Endodermal cell (in vitro differentiated cells): ENCODE results near the gene SENP1. TPM values are rescaled to one million over a fixed set of nuclear protein-coding genes. Genes with fewer than 3 reads are reported as not detected.

Experiments used
- DNase-seq: peaks from one replicate; pipeline ENCODE4 v3.0.0-alpha.2; 2017
- H3K27ac ChIP-seq: 2 replicates; pipeline ENCODE4 v1.5.1; 2013; ENCODE audit warnings: mild to moderate bottlenecking, low read depth, low read length, moderate library complexity
- H3K27me3 ChIP-seq: 2 replicates; pipeline ENCODE4 v1.6.1; 2013; ENCODE audit warnings: mild to moderate bottlenecking, low read length, moderate library complexity; ENCODE audit not compliant: insufficient read depth, control insufficient read depth, poor library complexity, severe bottlenecking
- H3K36me3 ChIP-seq: 2 replicates; pipeline ENCODE4 v1.7.0; 2013; ENCODE audit warnings: mild to moderate bottlenecking, low read length, moderate library complexity; ENCODE audit not compliant: control insufficient read depth, insufficient read depth
- H3K4me1 ChIP-seq: one replicate; pipeline ENCODE4 v1.7.0; 2013; ENCODE audit warnings: low read length; ENCODE audit not compliant: control insufficient read depth, insufficient read depth
- H3K4me3 ChIP-seq: 2 replicates; pipeline ENCODE4 v1.5.1; 2013; ENCODE audit warnings: mild to moderate bottlenecking, low read length, moderate library complexity
- H3K9ac ChIP-seq: 2 replicates; pipeline ENCODE4 v1.6.1; 2013; ENCODE audit warnings: mild to moderate bottlenecking, low read length, moderate library complexity; ENCODE audit not compliant: poor library complexity, severe bottlenecking; ENCODE audit errors: extremely low read depth
- H3K9me3 ChIP-seq: 2 replicates; pipeline ENCODE4 v1.6.1; 2013; ENCODE audit warnings: mild to moderate bottlenecking, low read length, moderate library complexity; ENCODE audit not compliant: control insufficient read depth
- H3K27ac Mint-ChIP-seq: 2 replicates; pipeline ENCODE4 v1.8.0; 2020; ENCODE audit warnings: mixed read lengths
- H3K27me3 Mint-ChIP-seq: 2 replicates; pipeline ENCODE4 v1.8.0; 2021; ENCODE audit warnings: mild to moderate bottlenecking, mixed read lengths; ENCODE audit not compliant: insufficient read depth
- H3K36me3 Mint-ChIP-seq: 2 replicates; pipeline ENCODE4 v1.8.0; 2020; ENCODE audit warnings: low read depth, mixed read lengths
- H3K4me1 Mint-ChIP-seq: 2 replicates; pipeline ENCODE4 v1.8.0; 2020; ENCODE audit warnings: mixed read lengths
- H3K4me3 Mint-ChIP-seq: 2 replicates; pipeline ENCODE4 v1.8.0; 2020; ENCODE audit warnings: mild to moderate bottlenecking, moderate library complexity, mixed read lengths
- H3K9me3 Mint-ChIP-seq: 2 replicates; pipeline ENCODE4 v1.8.0; 2020; ENCODE audit warnings: mild to moderate bottlenecking, mixed read lengths
- WGBS, 2 experiments: methylation state at CpG; one replicate each; pipeline versions ENCODE4 v1.1.5 to v1.1.7; 2013; ENCODE audit warnings: missing lambda C conversion rate in 2 of 2, mixed read lengths in 1 of 2; ENCODE audit not compliant: insufficient coverage in 1 of 2, insufficient read length in 1 of 2; 5-methylcytosine and 5-hydroxymethylcytosine counted together
- total RNA-seq, 2 donors: library from RNA; stranded (reverse); fragmentation: NEBNext Ultra II Directional in 1 of 2; extraction: Animal tissue kit (Norgen Biotek cat#: 25700) in 1 of 2; gene quantifications; 2 replicates in 1 of 2; 3 replicates in 1 of 2; pipeline ENCODE4 v1.2.1, GENCODE V29; 2021
- TF ChIP-seq, protein P1 (sequence below): fragments of 200-600 bp; sonication (generic); conservative IDR thresholded peaks from 2 replicates; pipeline ENCODE4 v1.5.0; 2021; ENCODE audit warnings: antibody characterized with exemption, mild to moderate bottlenecking

The SENP1 gene
- total RNA-seq, 2 donors from 2014 or later: 30.6 to 39.6 TPM

DNA sequence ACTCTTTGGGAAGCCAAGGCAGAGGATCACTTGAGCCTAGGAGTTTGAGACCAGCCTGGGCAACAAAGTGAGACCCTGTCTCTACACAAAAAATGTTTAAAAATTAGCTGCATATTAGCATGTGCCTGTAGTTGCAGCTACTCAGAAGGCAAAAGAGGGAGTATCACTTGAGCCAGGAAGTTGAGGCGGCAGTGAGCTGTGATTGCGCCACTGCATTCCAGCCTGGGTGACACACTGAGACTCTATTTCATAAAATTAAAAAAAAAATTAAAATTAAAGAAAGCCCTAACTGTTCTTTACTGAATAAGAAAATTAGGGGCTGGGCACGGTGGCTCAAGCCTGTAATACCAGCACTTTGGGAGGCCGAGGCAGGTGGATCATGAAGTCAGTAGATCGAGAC, 27.0 kb downstream of the SENP1 start:
- Histone ChIP-seq H3K9ac (no peak overlapping the region), H3K9me3 (peaks cover 5% of the 10 kb centered on the region), H3K36me3 (peaks cover 41% of the 10 kb centered on the region), H3K4me1 (no peaks in the 10 kb centered on the region), H3K4me3 (no peak overlapping the region), H3K27ac (no peak overlapping the region), H3K27me3 (no peaks in the 10 kb centered on the region)
- Mint-ChIP-seq H3K4me3 (no peak overlapping the region), H3K27ac (no peak overlapping the region), H3K36me3 (peaks cover 48% of the 10 kb centered on the region), H3K4me1 (no peaks in the 10 kb centered on the region), H3K9me3 (peaks cover 5% of the 10 kb centered on the region), H3K27me3 (no peaks in the 10 kb centered on the region)
- WGBS, 2 experiments: 94 to 96% methylated on average over 3 to 5 of the region's 5 CpGs
- TF ChIP-seq, protein P1, sequence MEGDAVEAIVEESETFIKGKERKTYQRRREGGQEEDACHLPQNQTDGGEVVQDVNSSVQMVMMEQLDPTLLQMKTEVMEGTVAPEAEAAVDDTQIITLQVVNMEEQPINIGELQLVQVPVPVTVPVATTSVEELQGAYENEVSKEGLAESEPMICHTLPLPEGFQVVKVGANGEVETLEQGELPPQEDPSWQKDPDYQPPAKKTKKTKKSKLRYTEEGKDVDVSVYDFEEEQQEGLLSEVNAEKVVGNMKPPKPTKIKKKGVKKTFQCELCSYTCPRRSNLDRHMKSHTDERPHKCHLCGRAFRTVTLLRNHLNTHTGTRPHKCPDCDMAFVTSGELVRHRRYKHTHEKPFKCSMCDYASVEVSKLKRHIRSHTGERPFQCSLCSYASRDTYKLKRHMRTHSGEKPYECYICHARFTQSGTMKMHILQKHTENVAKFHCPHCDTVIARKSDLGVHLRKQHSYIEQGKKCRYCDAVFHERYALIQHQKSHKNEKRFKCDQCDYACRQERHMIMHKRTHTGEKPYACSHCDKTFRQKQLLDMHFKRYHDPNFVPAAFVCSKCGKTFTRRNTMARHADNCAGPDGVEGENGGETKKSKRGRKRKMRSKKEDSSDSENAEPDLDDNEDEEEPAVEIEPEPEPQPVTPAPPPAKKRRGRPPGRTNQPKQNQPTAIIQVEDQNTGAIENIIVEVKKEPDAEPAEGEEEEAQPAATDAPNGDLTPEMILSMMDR: no peak
- DNase-seq: no peak

DNA sequence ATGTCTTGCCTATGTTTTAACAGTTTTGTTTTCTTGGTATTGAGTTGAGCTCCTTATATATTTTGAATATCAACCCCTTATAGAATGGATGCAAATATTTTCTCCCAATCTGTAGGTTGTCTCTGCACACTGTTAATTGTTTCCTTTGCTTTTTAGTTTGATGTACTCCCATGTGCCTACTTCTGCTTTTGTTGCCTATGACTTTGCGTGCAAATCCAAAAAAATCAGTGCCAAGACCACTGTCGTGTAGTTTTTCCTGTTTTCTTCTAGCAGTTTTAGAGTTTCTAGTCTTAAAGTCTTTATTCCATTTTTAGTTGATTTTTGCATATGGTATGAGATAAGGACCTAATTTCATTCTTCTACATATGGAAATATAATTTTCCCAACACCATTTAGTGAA, 28.8 kb downstream of the SENP1 start:
- TF ChIP-seq, protein P1: no peak
- no peak overlapping the region for H3K9ac ChIP-seq

DNA sequence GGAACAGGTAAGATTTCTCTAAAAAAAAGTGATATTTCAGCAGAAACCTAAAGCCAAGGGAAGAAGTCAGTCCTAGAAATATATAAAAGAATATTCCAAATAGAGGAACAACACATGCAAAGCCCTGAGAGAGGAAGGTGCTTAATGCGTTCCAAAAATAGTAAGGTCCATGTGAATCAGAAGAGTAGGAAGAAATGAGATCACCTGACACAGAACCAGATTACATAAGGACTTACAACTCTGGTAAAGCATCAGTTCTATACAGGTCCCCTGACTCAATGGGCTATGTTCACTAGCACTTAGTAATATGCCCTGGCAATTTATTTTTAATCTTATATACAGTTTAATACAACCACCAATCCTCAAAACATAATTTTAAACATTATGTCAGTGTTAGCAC, 30.0 kb downstream of the SENP1 start:
- peaks cover 5% of the 10 kb centered on the region for H3K9me3 ChIP-seq
- no peak overlapping the region for H3K4me3 Mint-ChIP-seq
- DNase-seq: no peak
- 88% methylated on average over 1 of the region's 1 CpG; no CpG with 5 or more reads in 1 of the 2 experiments for WGBS, 2 experiments
- no peak overlapping the region for H3K27ac ChIP-seq
- H3K4me1 ChIP-seq: no peaks in the 10 kb centered on the region
- no peak overlapping the region for H3K9ac ChIP-seq
- H3K4me3 ChIP-seq: no peak overlapping the region
- TF ChIP-seq, protein P1: no peak
- no peaks in the 10 kb centered on the region for H3K4me1 Mint-ChIP-seq
- H3K27me3 ChIP-seq: no peaks in the 10 kb centered on the region
- peaks cover 5% of the 10 kb centered on the region for H3K9me3 Mint-ChIP-seq
- peaks cover 47% of the 10 kb centered on the region for H3K36me3 Mint-ChIP-seq
- peaks cover 45% of the 10 kb centered on the region for H3K36me3 ChIP-seq
- H3K27ac Mint-ChIP-seq: no peak overlapping the region
- no peaks in the 10 kb centered on the region for H3K27me3 Mint-ChIP-seq

More for the DNA sequence above, 28.8 kb downstream of the SENP1 start:
- H3K27me3 Mint-ChIP-seq: no peaks in the 10 kb centered on the region
- no peak overlapping the region for H3K4me3 ChIP-seq
- H3K4me3 Mint-ChIP-seq: no peak overlapping the region
- H3K27ac Mint-ChIP-seq: no peak overlapping the region
- H3K36me3 ChIP-seq: peaks cover 40% of the 10 kb centered on the region
- no peaks in the 10 kb centered on the region for H3K4me1 Mint-ChIP-seq
- H3K27ac ChIP-seq: no peak overlapping the region
- peaks cover 5% of the 10 kb centered on the region for H3K9me3 ChIP-seq
- WGBS, 2 experiments: 95% methylated on average over 2 of the region's 2 CpGs; no CpG with 5 or more reads in 1 of the 2 experiments
- no peaks in the 10 kb centered on the region for H3K27me3 ChIP-seq
- peaks cover 43% of the 10 kb centered on the region for H3K36me3 Mint-ChIP-seq
- peaks cover 5% of the 10 kb centered on the region for H3K9me3 Mint-ChIP-seq
- DNase-seq: no peak
- H3K4me1 ChIP-seq: no peaks in the 10 kb centered on the region
